GM21723 (cell line): ENCODE data around the gene HOXA3.
A peak's percentile ranks its signal among the peaks of the same experiment; 100 is the strongest.

Experiments
- ATAC-seq: cut with Tn5 transposase; IDR thresholded peaks from one replicate; pipeline ENCODE4 v1.9.1; 2021; ENCODE audit warnings: mild to moderate bottlenecking, moderate library complexity; ENCODE audit not compliant: unreplicated experiment

The HOXA3 gene

GRCh38 chr7:27131390-27131819 is 21.0 kb downstream of the HOXA3 start:
- no peak for ATAC-seq

- ATAC-seq, result peak; percentile 66
These were observed 21.6 kb downstream of the HOXA3 start, which contains the start of gene HOXA4 for GRCh38 chr7:27130540-27131389. Gene HOXA4, minus strand, starts transcription at chr7:27130757. Its CDS starts 24 bp downstream, at chr7:27130733.

- peak; percentile 6 for ATAC-seq
These were observed 22.4 kb downstream of the HOXA3 start for GRCh38 chr7:27129729-27130539.

DNA sequence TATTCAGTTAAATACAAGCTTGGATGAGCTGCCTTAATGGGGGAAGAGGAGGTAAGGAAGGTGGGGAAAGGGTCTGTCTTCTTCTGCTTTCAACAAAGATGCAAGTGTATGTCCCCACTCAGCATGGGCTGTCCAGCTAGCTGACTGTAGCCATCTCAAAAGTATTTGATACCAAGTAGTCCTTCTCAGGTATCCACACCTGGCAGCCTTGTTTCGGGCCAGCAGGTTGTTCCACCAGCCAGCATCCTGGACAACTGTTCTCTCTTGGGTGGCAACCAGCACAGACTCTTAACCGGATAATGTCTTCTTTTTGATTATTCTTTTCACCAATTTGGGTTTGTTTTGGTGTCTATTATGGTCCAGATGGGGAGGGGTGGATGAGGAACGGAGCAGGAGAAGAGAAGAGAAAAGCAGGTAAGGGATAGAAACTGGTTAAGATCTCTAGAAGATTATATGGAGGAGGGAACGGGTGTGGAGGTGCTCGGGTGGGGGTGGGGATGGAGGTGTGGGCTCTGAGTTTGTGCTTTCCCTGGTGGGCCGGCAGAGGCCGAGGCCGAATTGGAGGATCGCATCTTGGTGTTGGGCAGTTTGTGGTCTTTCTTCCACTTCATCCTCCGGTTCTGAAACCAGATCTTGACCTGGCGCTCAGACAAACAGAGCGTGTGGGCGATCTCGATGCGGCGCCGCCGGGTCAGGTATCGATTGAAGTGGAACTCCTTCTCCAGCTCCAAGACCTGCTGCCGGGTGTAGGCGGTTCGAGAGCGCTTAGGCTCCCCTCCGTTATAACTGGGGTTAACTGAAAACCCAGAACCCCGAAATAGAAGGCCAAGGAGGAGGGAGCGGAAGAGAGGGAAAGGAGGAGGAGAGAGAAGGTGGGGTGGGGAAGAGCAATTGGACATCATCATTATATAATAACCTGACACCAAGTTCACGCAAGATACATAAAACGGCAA is 23.3 kb downstream of the HOXA3 start:
- ATAC-seq, result no peak

DNA sequence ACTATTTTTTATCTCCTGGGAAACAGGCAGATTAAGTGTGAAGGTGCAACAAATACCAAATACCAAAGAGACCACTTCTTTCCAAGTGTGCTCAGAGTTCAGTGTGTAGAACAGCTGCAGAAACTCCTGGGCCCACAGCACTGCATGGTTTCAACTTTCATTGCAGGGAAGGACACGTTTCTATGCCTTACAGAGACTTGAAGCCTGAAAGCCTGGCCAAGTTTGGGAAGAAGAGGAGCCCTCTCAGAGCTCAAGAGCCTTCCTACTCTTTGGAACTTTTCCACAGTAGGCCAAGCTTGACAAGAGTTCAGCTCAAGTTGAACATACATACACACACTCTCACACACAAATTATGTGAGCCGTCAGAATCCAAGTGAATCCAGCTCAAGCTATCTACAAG is 24.3 kb downstream of the HOXA3 start:
- ATAC-seq, result no peak

DNA sequence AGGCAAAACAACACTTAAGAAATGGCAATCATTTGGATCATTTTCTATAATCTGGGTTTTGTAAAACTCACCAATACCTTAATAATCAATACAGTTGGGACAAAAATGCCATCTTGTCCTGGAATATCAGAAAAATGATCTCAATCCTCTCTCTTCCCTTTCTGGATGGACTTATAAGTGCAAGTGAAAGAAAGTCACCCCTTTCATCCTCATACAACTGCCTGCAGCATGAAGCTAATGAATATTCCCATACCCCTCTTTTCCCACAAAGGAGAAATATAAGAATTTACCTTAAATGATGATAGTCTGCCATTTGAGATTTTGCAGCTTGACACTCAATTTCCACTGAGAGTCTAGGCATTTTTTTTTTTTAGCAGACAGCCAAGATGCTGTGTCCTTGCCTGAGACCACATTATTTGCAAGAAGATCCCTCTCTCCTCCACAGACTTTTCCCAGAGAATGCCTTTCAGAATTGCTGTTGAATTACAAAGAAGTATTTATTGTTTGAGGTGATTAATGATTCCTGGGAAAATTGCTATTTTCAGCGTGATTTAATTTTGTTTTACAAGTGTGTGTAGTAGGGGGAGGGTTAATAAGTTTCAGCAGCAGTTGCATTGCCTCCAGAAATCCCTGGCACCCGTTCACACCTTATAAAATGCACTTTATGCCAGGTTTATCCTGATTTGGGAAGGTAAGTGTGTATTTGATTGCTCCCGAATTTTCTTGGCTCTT is 25.6 kb downstream of the HOXA3 start:
- no peak for ATAC-seq

GRCh38 chr7:27125986-27126394 is 26.4 kb downstream of the HOXA3 start:
- ATAC-seq, result no peak

DNA sequence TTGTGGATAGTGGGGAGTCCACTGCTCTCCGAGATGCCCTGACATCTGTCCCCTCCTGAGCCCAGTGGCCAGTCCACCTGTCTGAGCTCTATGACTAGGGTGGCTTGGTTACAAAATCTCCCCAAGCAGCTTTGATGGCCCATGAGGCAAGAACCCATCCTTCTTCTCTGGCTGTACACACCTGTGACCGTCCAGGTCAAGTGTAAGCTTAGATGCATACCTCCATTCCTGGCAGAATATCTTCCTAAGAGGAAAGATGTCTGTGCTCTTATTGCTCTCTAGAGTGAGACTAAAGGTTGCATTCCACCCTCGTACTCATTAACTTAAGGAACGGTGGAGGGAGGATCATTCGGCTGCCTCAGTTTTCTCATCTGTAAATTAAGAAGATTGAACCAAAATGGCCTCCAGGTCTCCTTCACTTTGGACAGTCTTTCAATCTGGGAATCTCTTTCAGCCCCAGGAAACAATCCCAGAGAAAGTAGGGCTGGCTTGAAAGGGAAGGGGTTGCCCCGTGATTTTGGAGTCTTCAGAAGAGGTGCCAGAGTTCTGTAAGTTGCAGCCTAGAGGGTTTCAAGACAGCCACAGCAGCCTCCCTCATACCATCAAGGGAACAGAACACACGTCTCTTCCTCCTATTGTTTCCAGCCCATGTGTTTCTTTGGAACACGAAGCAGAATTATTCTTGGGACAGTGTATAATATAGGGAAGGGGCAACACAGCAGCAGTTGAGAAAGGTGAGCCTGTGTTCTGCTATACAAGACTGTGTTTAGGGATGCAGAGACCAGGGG is 27.3 kb downstream of the HOXA3 start:
- no peak for ATAC-seq

DNA sequence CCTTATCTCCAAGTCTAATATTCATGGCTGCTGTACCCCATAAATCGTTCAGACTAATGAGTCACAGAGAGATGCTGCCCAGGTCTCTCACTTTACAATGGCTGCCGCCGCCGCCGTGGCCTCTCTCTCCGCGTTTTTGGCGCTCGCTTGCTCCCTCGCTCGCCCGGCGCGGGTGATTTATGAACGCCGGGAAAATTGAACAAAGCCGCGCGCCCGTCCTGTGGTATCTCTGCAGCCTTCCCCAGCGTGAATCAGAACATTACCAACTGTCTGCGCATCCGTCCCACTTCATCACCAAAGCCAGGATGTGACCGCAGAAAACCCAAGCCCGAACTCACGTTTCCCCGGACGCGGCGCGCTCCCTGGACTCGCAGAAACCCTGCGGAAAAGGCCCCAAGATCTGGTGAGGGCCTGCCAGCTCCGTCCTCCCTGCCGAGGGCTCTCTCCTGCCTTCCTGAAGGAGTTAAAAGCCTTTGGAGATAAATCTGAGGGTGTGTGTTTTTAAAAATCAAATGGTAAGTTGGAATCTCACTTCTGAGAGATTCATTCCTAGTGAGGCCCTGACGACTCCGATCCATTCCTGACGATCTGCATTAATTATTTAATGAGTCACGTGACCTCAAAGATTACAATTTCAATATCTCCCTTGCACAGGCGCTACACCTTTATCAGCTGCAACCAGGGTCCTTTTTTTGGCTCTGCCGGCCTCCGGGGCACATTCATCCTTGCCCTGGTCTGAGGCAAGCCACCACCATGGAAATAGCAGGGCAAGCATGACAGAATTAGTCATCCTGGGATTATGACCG is 28.1 kb downstream of the HOXA3 start:
- ATAC-seq, result no peak

DNA sequence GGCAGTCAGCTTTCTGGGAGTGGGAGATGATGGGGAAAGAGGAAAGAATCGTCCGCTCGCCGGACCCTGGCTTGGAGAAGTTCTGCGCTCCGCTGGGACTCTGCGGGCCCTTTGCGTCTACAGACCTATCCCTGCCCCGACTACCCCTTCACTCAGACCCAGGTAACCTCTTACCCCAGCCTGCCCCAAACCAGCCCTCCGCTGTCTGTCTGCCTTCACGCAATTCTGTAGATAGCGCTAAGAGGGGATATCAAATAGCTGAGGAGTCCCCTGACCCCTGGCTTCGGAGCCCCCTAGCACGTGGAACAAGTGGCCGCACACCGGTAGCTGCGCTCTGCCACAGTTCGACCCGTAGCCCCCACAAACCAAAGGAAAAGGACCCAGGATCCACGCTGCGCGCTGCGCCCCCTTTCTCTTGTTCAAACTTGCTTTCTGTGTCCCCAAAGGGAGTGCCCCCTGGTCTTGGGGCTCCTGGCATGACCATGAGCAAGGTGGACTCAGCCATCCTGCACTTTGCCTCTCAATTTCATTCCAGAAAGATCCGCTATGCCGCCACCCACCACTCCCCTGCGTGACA is 28.8 kb downstream of the HOXA3 start:
- ATAC-seq, result no peak

DNA sequence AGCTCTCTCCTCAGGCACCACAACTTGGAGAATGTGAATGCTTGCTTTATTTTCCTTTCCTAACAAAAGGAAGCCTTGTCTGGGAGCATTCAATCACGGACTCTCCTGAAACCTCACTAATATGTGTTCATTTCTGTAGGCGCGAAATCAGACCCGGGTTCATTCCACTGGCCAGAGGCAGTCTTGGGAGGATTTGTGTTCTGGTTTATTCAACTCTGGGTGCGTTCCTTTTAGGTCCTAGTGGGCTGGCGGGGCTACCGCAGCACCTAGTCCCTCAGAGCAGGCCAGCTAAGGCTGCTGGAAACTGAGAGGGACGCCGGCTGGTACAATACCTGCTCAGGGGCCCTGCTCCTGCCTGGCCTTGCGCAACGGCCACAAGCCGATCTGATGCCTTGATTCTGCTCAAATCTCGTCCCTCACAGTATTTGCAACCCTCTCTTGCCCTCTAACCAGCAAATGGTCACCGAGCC is 29.3 kb downstream of the HOXA3 start:
- no peak for ATAC-seq

DNA sequence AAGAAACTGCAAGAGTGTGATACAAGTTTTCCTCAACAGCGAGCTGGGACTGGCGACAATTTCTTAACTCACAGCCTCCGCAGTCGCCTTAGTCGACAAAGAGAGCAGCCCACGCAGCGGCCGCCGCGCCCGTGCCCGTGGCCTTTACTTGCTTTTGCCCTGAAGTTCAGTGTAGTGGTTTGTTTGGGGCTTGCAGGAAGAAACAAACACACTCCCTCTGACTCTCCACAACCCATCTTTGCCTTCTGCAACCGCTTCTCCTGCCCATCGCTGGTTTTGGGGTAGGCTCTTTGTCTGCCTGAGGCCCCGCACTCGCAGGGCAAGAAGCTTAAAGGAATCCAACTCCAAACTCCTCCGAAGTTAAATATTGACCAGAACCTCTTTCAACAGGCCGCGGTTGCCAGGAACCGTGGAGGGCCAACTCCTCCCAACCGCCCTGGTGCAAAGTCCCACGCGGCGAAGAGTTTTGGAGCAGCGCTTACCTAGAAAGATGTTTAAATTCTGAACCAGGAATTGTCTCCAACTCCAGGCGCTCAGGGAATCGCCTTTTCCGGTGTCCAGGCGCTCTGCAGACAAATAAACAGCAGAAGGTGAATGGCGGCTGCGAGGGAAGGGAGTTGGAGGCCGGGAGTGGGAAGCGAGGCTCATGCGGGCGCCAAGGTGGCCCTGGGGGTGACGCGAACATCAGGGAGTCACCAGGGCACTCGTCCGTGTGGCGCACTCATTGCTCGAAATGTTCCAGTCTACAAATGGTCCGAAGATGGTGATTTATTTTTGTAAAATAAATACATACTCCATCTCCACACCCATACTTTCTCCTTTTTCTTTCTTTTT is 30.1 kb downstream of the HOXA3 start:
- ATAC-seq, result no peak

DNA sequence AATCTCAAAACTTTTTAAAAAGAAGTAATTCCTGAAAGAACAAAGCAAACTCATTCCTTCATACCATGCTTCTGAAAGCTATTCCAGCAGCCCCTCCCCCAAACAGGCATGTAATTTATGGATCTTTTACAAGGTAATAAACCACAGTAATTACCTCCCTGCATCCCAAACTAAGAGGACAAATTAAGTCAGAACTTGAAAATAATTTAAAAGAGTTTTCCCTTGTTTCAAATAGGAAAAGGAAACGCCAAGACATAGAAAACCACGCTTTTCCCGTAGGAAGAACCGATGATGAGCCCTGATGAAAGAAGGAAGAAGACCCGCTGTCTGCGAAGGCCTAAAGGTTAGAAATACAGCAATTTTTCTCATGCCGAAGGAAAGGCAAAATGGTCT is 30.7 kb downstream of the HOXA3 start:
- ATAC-seq, result no peak

DNA sequence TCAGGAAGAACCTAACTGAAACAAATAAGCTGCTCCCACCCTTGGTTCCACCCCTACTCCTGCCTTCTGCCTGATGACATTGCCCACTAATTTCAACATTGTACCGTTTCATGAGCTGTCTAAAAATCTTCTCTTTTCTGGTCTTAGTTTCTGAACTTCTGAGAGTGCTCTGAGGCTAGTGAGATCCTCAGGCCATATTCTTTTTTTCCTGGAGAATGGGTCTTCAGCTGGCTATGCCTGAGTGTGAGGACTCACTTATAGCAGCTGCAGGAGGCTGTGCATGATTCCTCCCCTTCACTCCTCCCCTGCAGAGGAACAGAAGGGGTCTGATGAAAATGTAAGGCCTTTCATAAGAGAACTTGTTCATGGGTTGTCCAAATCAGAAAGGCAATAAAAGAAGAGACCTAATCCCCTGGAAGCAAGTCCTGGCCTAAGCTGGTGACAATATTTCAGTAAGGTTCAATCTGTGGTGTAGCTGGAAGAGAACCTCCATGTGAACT is 32.9 kb downstream of the HOXA3 start:
- ATAC-seq, result no peak

DNA sequence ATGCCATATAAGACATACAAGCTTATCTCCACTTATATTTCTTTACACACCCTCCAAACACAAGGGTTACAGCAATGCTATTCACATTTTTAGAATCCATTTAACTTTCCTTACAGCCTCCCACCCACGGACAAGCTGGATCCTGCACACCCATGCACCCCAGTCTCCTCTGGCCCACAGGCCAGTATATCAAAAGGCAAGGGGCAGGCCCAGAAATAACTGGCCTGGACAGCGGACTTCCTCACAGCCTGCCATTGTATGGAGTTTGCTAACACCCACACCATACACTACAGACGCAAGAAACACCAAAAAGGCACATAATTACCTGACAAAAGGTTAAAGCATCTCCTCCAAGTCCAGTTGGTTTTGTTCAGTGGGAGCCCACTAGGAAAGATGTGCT is 33.8 kb downstream of the HOXA3 start:
- no peak for ATAC-seq

DNA sequence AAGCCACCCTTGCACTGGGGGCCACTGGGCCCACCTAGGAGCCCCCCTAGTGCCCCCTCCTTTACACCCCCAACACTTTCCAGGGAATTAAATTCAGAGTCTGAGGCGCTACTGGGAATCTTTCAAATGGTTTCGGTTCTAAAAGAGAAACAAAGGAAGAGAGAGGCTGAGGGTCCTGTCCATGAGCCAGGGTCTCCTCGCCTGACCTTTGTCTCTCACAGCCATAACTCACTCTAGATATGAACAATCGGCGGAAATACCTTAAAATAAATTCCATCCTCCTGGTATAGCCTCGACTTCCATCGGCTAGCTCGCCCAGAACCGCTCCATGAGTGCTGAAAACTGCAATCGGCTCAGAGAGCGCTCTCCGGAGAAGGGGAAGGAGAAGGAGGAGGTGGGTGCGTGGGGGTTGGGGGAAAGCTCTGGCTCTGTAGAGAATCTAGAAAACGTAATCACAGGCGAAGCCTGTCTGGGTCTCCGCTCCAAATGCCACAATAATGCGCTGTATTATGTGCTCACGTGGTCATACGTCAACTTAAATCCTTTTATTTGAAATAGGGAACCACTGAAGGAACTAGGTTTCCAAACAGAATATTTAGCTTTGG is 34.4 kb downstream of the HOXA3 start:
- ATAC-seq, result no peak
